Keratinocyte (primary cell): ENCODE results near the gene CCDC92B.

ENCODE experiments used
- EZH2 ChIP-seq: IDR thresholded peaks from one replicate; pipeline ENCODE4 v1.6.1; 2012; ENCODE audit warnings: inconsistent platforms, mild to moderate bottlenecking, low read length, moderate library complexity
- TF ChIP-seq, protein P1 (sequence below), 3 experiments: IDR thresholded peaks in 1 of 3; conservative IDR thresholded peaks in 1 of 3; optimal IDR thresholded peaks in 1 of 3; 2 replicates in 2 of 3; 3 replicates in 1 of 3; pipeline versions ENCODE3 to v1.5.1; 2011; ENCODE audit warnings: low read length in 3 of 3, mild to moderate bottlenecking in 3 of 3, moderate library complexity in 2 of 3, control low read depth in 1 of 3, inconsistent platforms in 1 of 3; ENCODE audit not compliant: insufficient read depth in 2 of 3; ENCODE audit errors: extremely low read depth in 1 of 3

- no peak for TF ChIP-seq EZH2
- TF ChIP-seq, protein P1, sequence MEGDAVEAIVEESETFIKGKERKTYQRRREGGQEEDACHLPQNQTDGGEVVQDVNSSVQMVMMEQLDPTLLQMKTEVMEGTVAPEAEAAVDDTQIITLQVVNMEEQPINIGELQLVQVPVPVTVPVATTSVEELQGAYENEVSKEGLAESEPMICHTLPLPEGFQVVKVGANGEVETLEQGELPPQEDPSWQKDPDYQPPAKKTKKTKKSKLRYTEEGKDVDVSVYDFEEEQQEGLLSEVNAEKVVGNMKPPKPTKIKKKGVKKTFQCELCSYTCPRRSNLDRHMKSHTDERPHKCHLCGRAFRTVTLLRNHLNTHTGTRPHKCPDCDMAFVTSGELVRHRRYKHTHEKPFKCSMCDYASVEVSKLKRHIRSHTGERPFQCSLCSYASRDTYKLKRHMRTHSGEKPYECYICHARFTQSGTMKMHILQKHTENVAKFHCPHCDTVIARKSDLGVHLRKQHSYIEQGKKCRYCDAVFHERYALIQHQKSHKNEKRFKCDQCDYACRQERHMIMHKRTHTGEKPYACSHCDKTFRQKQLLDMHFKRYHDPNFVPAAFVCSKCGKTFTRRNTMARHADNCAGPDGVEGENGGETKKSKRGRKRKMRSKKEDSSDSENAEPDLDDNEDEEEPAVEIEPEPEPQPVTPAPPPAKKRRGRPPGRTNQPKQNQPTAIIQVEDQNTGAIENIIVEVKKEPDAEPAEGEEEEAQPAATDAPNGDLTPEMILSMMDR (optimal IDR thresholded peaks at IDR 0.05 in 1 of 3, IDR thresholded peaks at IDR 0.05 in 1 of 3, conservative IDR thresholded peaks at IDR 0.05 in 1 of 3; ENCODE audit: extremely low read depth in 1 of 3, insufficient read depth in 2 of 3, low read length in 3 of 3): no peak
These were observed 43.3 kb downstream of the CCDC92B start for GRCh38 chr17:2705888-2706795.
